GM12878 (cell line): ENCODE measurements around the gene GET3. TPM values are rescaled to one million over a fixed set of nuclear protein-coding genes. Genes with fewer than 3 reads are reported as not detected.

Source experiments
- ELK1 ChIP-seq: IDR thresholded peaks from 2 replicates; pipeline ENCODE4 v1.6.1; 2012; ENCODE audit warnings: low read depth, low read length, improper control_type of control experiment
- ESRRA ChIP-seq: IDR thresholded peaks from 2 replicates; pipeline ENCODE4 v1.6.1; 2012; ENCODE audit warnings: mild to moderate bottlenecking, low read length, improper control_type of control experiment
- GABPA ChIP-seq: IDR thresholded peaks from 2 replicates; pipeline ENCODE4 v1.6.1; 2014; ENCODE audit warnings: antibody characterized with exemption, low read depth, mild to moderate bottlenecking, inconsistent platforms
- MAX ChIP-seq: IDR thresholded peaks from 2 replicates; pipeline ENCODE4 v1.6.1; 2012; ENCODE audit warnings: low read depth, low read length, improper control_type of control experiment
- MLLT1 ChIP-seq: fragments of 450-650 bp; IDR thresholded peaks from 2 replicates; pipeline ENCODE4 v1.6.1; 2016; ENCODE audit warnings: mild to moderate bottlenecking
- NR2F1 ChIP-seq: fragments of 450-650 bp; conservative IDR thresholded peaks from 2 replicates; pipeline ENCODE4 v1.6.1; 2017; ENCODE audit warnings: mild to moderate bottlenecking
- PAX8 ChIP-seq: fragments of 450-650 bp; IDR thresholded peaks from 2 replicates; pipeline ENCODE4 v1.6.1; 2017; ENCODE audit warnings: mild to moderate bottlenecking, moderate library complexity
- POLR2AphosphoS2 ChIP-seq: IDR thresholded peaks from 2 replicates; pipeline ENCODE4 v1.6.1; 2011; ENCODE audit warnings: low read depth, mild to moderate bottlenecking, low read length, improper control_type of control experiment, moderate library complexity
- RBBP5 ChIP-seq: fragments of 200-600 bp; sonication (generic); conservative IDR thresholded peaks from 2 replicates; pipeline ENCODE4 v1.6.1; 2016
- SIN3A ChIP-seq: IDR thresholded peaks from 2 replicates; pipeline ENCODE4 v1.6.1; 2012; ENCODE audit warnings: low read depth, low read length, improper control_type of control experiment
- SP1 ChIP-seq: IDR thresholded peaks from one replicate; pipeline ENCODE4 v1.6.1; 2011; ENCODE audit warnings: low read depth, low read length
- STAT3 ChIP-seq: IDR thresholded peaks from 2 replicates; pipeline ENCODE4 v1.6.1; 2011; ENCODE audit warnings: low read depth, low read length, improper control_type of control experiment
- SUZ12 ChIP-seq: fragments of 200-600 bp; sonication (generic); IDR thresholded peaks from one replicate; pipeline ENCODE4 v1.6.1; 2018; ENCODE audit warnings: antibody characterized with exemption, mild to moderate bottlenecking; ENCODE audit not compliant: unreplicated experiment
- TBL1XR1 ChIP-seq: IDR thresholded peaks from 2 replicates; pipeline ENCODE4 v1.6.1; 2012; ENCODE audit warnings: low read depth, low read length, improper control_type of control experiment
- USF2 ChIP-seq: IDR thresholded peaks from 2 replicates; pipeline ENCODE4 v1.6.1; 2011; ENCODE audit warnings: low read depth, low read length, improper control_type of control experiment, borderline replicate concordance
- ZNF24 ChIP-seq: fragments of 450-650 bp; IDR thresholded peaks from 2 replicates; pipeline ENCODE4 v1.6.1; 2017; ENCODE audit warnings: antibody characterized with exemption, mild to moderate bottlenecking
- polyA plus RNA-seq, 11 experiments: library from polyadenylated mRNA; depleted of rRNA in 4 of 11; unstranded in 6 of 11; stranded (reverse) in 5 of 11; fragments of >200 nt; fragmentation: Nextera tagmentation in 4 of 11; fragmentation: Illumina TruSeq in 1 of 11; extraction: Ambion mirVana in 4 of 11; extraction: Trizol in 1 of 11; gene quantifications; 1 replicate in 1 of 11; 2 replicates in 10 of 11; pipeline versions ENCODE4 v1.2.1 to v1.2.3, GENCODE V29; 2011 to 2016; ENCODE audit warnings: inconsistent platforms in 2 of 11, missing spikeins in 2 of 11, low read depth in 1 of 11
- total RNA-seq, 4 experiments: library from RNA; depleted of rRNA in 3 of 4; stranded (reverse); fragments of >200 nt in 3 of 4; fragmentation: Illumina TruSeq in 1 of 4; extraction: Trizol in 1 of 4; gene quantifications; 2 replicates each; pipeline versions ENCODE4 v1.2.1 to v1.2.3, GENCODE V29; 2013 to 2021

Gene GET3
- total and polyA plus RNA-seq, 10 of the 15 experiments (the other 5 are each of a cell fraction or from before 2014, with no cell fraction given): 14.5 to 144 (median 97.2) TPM

GRCh38 chr19:12791345-12792050 is 54.2 kb downstream of the GET3 start, which contains the start of gene JUNB (continued):
- TF ChIP-seq ZNF24 (peak; percentile 59; the same call in 1 of the 2 replicates), ESRRA (no peak), NR2F1 (peak; percentile 79), TBL1XR1 (peak; percentile 90), MAX (no peak), SIN3A (peak; percentile 79; the same call in 1 of the 2 replicates), SUZ12 (no peak), MLLT1 (peak; percentile 95), STAT3 (no peak), USF2 (no peak; the same call in 1 of the 2 replicates), GABPA (no peak), PAX8 (no peak), ELK1 (peak; percentile 83), POLR2AphosphoS2 (peak; percentile 100), RBBP5 (no peak), SP1 (peak; percentile 80)
